ENCODE measurements around the gene NLRP7.

- TF ChIP-seq, protein P1, sequence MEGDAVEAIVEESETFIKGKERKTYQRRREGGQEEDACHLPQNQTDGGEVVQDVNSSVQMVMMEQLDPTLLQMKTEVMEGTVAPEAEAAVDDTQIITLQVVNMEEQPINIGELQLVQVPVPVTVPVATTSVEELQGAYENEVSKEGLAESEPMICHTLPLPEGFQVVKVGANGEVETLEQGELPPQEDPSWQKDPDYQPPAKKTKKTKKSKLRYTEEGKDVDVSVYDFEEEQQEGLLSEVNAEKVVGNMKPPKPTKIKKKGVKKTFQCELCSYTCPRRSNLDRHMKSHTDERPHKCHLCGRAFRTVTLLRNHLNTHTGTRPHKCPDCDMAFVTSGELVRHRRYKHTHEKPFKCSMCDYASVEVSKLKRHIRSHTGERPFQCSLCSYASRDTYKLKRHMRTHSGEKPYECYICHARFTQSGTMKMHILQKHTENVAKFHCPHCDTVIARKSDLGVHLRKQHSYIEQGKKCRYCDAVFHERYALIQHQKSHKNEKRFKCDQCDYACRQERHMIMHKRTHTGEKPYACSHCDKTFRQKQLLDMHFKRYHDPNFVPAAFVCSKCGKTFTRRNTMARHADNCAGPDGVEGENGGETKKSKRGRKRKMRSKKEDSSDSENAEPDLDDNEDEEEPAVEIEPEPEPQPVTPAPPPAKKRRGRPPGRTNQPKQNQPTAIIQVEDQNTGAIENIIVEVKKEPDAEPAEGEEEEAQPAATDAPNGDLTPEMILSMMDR (IDR thresholded peaks at IDR 0.05; ENCODE audit: low read length), result no peak
- no peak for TF ChIP-seq EZH2phosphoT487 (IDR thresholded peaks at IDR 0.05; ENCODE audit: low read length)
These were observed 2.1 kb upstream of the NLRP7 start for GRCh38 chr19:54949412-54949811.
